AG04449 (cell line): Measurements from ENCODE around the gene NAA16.

Experiments used
- CTCF ChIA-PET: fragments of 350-600 bp; formaldehyde crosslinking; extraction: SDS; loops from one replicate; lab custom pipeline; 2021; ENCODE audit warnings: antibody characterized with exemption; lab: Yijun Ruan, JAX
- POLR2A ChIA-PET: fragments of 400-600, 350-600 bp; formaldehyde crosslinking; extraction: SDS; loops from one replicate; lab custom pipeline; 2020; ENCODE audit warnings: antibody characterized with exemption, inconsistent platforms; lab: Yijun Ruan, JAX
- DNase-seq: peaks from one replicate; pipeline ENCODE4 v3.0.0-alpha.2; 2010; ENCODE audit warnings: low read depth, low spot score
- H3K4me3 ChIP-seq: 2 replicates; pipeline ENCODE4 v1.5.1; 2011; ENCODE audit warnings: low read depth, mild to moderate bottlenecking, control low read depth, low read length
- CTCF ChIP-seq: IDR thresholded peaks from one replicate; pipeline ENCODE4 v1.5.1; 2011; ENCODE audit warnings: mild to moderate bottlenecking, moderate library complexity, low read length, control low read depth, inconsistent platforms; ENCODE audit not compliant: insufficient read depth; ENCODE audit errors: missing control alignments

NAA16 gene

GRCh38 chr13:41296879-41297646 is 14.0 kb upstream of the NAA16 start:
- no peak for DNase-seq
- TF ChIP-seq CTCF, result no peak
- ChIA-PET POLR2A (no interaction called here), CTCF (interaction anchor here (1.8 kb wide), 1 partner anchor 8 kb away, joined by 4 read pairs; no protein-coding TSS in a partner anchor)
- no peak overlapping the region for H3K4me3 ChIP-seq

- no peak for DNase-seq
- CTCF ChIA-PET, result no interaction called here
- TF ChIP-seq CTCF, result no peak
- POLR2A ChIA-PET, result no interaction called here
- no peak overlapping the region for H3K4me3 ChIP-seq
Observed at GRCh38 chr13:41299316-41300094, 11.6 kb upstream of the NAA16 start.

- no peak for DNase-seq
- no peak for TF ChIP-seq CTCF
- POLR2A ChIA-PET, result no interaction called here
- H3K4me3 ChIP-seq, result no peak overlapping the region
- CTCF ChIA-PET, result no interaction called here
Observed at GRCh38 chr13:41302743-41303142, 8.3 kb upstream of the NAA16 start.

- TF ChIP-seq CTCF, result no peak
- H3K4me3 ChIP-seq, result no peak overlapping the region
- no peak for DNase-seq
- CTCF ChIA-PET, result interaction anchor here (1.6 kb wide), 1 partner anchor 14 kb away, joined by 7 read pairs; no protein-coding TSS in a partner anchor
- POLR2A ChIA-PET, result interaction anchor here (0.7 kb wide), 1 partner anchor 34 kb away, joined by 3 read pairs; no protein-coding TSS in a partner anchor
Observed at GRCh38 chr13:41304551-41304950, 6.5 kb upstream of the NAA16 start.

GRCh38 chr13:41306271-41307145 is 4.6 kb upstream of the NAA16 start:
- CTCF ChIA-PET, result no interaction called here
- POLR2A ChIA-PET, result interaction anchor here (0.7 kb wide), 1 partner anchor 20 kb away, joined by 5 read pairs; no protein-coding TSS in a partner anchor
- no peak overlapping the region for H3K4me3 ChIP-seq
- no peak for TF ChIP-seq CTCF
- DNase-seq, result no peak
